ENCODE results near the gene HOXA6. TPM values are rescaled to one million over a fixed set of nuclear protein-coding genes. Genes with fewer than 3 reads are reported as not detected.

Gene HOXA6
- total RNA-seq, 1 donor from 2014 or later, result 3.1 TPM

DNA sequence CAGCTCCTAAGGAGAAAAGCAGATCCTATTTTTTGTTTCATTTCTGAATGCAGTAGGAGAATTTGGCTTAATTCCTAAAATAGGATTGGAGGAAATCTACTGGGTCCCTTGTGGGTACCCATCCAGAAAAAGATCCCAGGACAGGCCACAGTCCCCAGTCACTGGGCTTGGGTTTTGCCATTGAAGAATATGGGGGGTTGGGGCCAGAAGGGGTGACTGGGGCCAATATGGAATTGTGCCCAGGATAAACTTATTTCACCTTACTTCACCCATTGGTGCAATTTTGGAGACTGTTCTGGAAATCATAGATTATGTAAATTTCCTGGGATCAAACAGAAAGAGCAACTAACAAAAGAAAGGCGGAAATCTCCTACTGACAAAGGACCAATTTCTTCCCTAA lies 9.1 kb downstream of the HOXA6 start:
- H3K27ac ChIP-seq (ENCODE audit: low read depth, low read length), result no peak overlapping the region

DNA sequence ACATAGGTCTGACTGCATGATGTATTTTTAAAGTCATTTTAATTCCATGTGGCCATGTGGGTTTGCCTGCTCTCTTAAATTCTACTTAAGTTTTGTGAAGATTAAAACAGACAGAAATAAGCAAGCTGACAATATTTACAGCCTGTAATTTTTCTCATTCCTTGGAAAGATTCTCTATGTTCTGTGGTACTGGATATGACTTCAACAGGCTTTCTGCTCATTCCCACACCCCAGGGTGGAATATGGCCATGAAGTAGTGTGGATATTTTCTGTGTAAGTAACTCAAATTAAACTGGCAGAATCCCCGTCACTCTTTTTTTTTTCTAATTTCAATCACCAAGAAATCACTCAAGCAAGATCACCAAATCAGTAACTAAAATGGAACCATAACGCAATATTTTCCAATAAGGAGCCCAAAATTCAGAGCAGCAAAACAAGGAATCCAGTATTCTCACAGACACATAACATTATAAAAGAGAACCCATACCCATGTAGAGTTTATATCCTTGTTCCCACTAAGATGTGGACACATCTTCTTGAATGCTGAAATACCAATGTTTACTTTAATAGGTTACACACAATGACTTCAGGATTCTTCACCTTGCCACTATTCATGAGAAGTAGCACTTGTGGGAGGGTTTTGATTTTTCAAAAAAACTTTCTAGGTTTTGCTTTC lies 9.8 kb downstream of the HOXA6 start:
- H3K4me3 ChIP-seq (ENCODE audit: low read length in 3 of 3), result no peak overlapping the region
- no peaks in the 10 kb centered on the region for H3K9me3 ChIP-seq (ENCODE audit: control insufficient read depth in 3 of 3, low read length in 3 of 3)
- H3K36me3 ChIP-seq (ENCODE audit: control insufficient read depth in 3 of 3, insufficient read depth in 3 of 3, low read length in 3 of 3), result peaks cover 7 to 21% (median 8%) of the 10 kb centered on the region in 3 donors
- no peak overlapping the region for H3K27ac ChIP-seq (ENCODE audit: low read depth, low read length)
- H3K27me3 ChIP-seq (ENCODE audit: control insufficient read depth in 3 of 3, insufficient read depth in 3 of 3, low read length in 3 of 3), result no peaks in the 10 kb centered on the region
- H3K4me1 ChIP-seq (ENCODE audit: control insufficient read depth in 3 of 3, insufficient read depth in 3 of 3, low read length in 3 of 3), result peaks cover 19 to 44% (median 35%) of the 10 kb centered on the region in 3 donors
- H3K9ac ChIP-seq (ENCODE audit: low read depth in 1 of 3, low read length in 3 of 3), result no peak overlapping the region

More for the DNA sequence above, 9.1 kb downstream of the HOXA6 start:
- no peak overlapping the region for H3K4me3 ChIP-seq (ENCODE audit: low read length in 3 of 3)
- H3K36me3 ChIP-seq (ENCODE audit: control insufficient read depth in 3 of 3, insufficient read depth in 3 of 3, low read length in 3 of 3), result peaks cover 8 to 28% (median 11%) of the 10 kb centered on the region in 3 donors
- no peaks in the 10 kb centered on the region for H3K27me3 ChIP-seq (ENCODE audit: control insufficient read depth in 3 of 3, insufficient read depth in 3 of 3, low read length in 3 of 3)
- H3K9ac ChIP-seq (ENCODE audit: low read depth in 1 of 3, low read length in 3 of 3), result no peak overlapping the region
- H3K9me3 ChIP-seq (ENCODE audit: control insufficient read depth in 3 of 3, low read length in 3 of 3), result no peaks in the 10 kb centered on the region
- H3K4me1 ChIP-seq (ENCODE audit: control insufficient read depth in 3 of 3, insufficient read depth in 3 of 3, low read length in 3 of 3), result peaks cover 19 to 40% (median 30%) of the 10 kb centered on the region in 3 donors

DNA sequence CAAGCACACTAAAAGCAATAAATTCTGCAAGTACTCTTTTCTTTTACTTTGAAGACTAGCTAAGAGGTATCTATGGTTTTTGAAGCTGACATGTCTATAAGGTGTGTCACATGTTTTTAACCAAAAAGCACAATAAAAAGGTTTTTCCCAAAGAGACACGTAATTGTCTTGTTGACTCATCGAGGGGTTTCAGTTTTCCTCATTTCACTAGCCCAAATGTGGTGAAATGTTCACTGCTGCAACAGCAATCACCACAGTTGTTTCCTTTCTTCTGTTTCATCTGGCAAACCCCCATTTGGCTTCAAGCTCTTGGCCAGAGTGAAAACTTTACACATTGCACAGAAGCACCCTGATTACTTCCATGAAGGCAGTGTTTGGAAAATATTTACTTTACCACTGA lies 13.2 kb downstream of the HOXA6 start:
- Histone ChIP-seq H3K9me3 (ENCODE audit: control insufficient read depth in 3 of 3, low read length in 3 of 3) (no peaks in the 10 kb centered on the region), H3K27me3 (ENCODE audit: control insufficient read depth in 3 of 3, insufficient read depth in 3 of 3, low read length in 3 of 3) (no peaks in the 10 kb centered on the region), H3K4me3 (ENCODE audit: low read length in 3 of 3) (peak overlapping the region in 1 of 3 donors; percentile 27), H3K36me3 (ENCODE audit: control insufficient read depth in 3 of 3, insufficient read depth in 3 of 3, low read length in 3 of 3) (peaks cover 0 to 3% (median 0%) of the 10 kb centered on the region in 3 donors), H3K4me1 (ENCODE audit: control insufficient read depth in 3 of 3, insufficient read depth in 3 of 3, low read length in 3 of 3) (peaks cover 29 to 56% (median 52%) of the 10 kb centered on the region in 3 donors), H3K27ac (ENCODE audit: low read depth, low read length) (no peak overlapping the region), H3K9ac (ENCODE audit: low read depth in 1 of 3, low read length in 3 of 3) (peak overlapping the region in 1 of 3 donors; percentile 20)

DNA sequence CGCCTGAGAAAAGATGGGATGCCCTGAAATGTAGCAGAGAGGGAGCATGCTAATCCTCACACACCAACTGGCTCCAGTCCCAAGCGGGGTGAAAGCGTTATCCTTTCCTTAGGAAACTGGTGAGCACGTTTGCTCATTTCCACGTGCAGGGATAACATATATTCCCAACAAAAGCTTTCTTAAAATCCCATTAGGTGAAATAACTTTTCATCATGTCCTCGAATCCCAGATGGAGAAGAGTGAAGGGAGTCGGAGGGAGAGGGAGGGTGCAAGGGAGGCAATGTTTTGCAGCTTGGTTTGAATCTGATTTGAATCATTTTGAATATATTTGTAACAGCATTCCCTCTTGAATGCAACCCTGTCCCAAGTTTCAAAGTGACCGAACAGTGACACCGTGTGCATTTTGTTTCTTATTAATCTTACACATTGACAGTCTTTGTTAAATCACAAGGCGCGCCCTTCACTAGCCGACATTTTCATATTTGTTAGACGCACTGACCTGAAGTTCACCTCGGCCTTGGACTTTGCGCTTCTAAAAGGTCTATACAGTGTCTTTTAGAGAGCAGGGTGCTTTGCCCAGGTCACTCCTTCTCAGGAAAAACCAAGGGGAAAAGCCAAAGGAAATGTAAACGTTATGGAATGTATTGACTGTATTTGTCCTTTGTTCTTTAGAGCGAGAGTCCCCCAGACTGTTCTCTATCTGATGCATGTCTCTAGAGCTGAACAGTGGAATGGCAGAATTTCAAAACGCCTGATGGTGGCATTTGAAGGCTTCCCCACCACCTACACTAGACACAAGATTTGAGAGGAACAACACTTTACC lies 14.0 kb downstream of the HOXA6 start:
- peaks cover 36 to 61% (median 60%) of the 10 kb centered on the region in 3 donors for H3K4me1 ChIP-seq (ENCODE audit: control insufficient read depth in 3 of 3, insufficient read depth in 3 of 3, low read length in 3 of 3)
- no peak overlapping the region for H3K9ac ChIP-seq (ENCODE audit: low read depth in 1 of 3, low read length in 3 of 3)
- no peak overlapping the region for H3K27ac ChIP-seq (ENCODE audit: low read depth, low read length)
- peaks cover 0 to 5% (median 0%) of the 10 kb centered on the region in 3 donors for H3K36me3 ChIP-seq (ENCODE audit: control insufficient read depth in 3 of 3, insufficient read depth in 3 of 3, low read length in 3 of 3)
- no peaks in the 10 kb centered on the region for H3K9me3 ChIP-seq (ENCODE audit: control insufficient read depth in 3 of 3, low read length in 3 of 3)
- no peak overlapping the region for H3K4me3 ChIP-seq (ENCODE audit: low read length in 3 of 3)
- no peaks in the 10 kb centered on the region for H3K27me3 ChIP-seq (ENCODE audit: control insufficient read depth in 3 of 3, insufficient read depth in 3 of 3, low read length in 3 of 3)

DNA sequence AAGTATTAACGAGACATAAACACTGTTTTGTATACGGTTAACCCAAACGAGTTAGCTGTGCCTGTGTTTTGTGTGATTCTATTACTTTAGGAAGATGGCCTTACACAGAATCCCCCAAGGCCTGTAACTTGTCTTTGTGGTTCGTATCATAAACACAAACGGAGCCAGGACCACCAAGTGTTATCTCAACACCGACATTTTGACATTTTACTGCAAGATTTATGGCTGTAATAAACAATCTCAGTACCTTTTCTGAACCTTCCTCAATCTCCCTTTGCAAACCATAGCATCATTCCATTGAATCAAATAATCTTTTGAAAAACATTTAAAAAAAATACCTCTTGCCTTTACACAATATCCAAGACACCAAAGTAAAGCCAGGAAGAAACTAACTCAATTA lies 14.6 kb downstream of the HOXA6 start:
- Histone ChIP-seq H3K9me3 (ENCODE audit: control insufficient read depth in 3 of 3, low read length in 3 of 3) (no peaks in the 10 kb centered on the region), H3K4me1 (ENCODE audit: control insufficient read depth in 3 of 3, insufficient read depth in 3 of 3, low read length in 3 of 3) (peaks cover 39 to 64% (median 62%) of the 10 kb centered on the region in 3 donors), H3K9ac (ENCODE audit: low read depth in 1 of 3, low read length in 3 of 3) (no peak overlapping the region), H3K27me3 (ENCODE audit: control insufficient read depth in 3 of 3, insufficient read depth in 3 of 3, low read length in 3 of 3) (no peaks in the 10 kb centered on the region), H3K36me3 (ENCODE audit: control insufficient read depth in 3 of 3, insufficient read depth in 3 of 3, low read length in 3 of 3) (peaks cover 0 to 4% (median 0%) of the 10 kb centered on the region in 3 donors), H3K4me3 (ENCODE audit: low read length in 3 of 3) (no peak overlapping the region), H3K27ac (ENCODE audit: low read depth, low read length) (no peak overlapping the region)

DNA sequence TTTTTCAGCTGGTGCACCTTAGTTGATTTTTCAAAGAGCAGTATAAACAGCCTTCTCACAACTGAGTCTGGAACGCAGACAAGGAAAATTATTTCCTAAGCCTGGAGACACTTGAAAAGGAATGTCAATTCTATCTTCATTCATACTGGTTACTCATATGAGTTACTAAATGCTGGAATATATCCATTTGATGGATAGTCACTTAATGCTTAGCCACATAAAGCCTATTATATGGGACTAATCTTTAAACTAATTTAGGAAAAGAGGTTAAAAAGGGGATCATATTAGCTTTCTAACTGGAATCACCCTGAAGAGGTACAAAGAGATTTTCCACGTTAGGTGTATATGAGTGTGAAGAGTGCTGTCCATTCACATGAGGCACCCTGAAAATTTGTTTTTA lies 15.4 kb downstream of the HOXA6 start:
- H3K4me1 ChIP-seq (ENCODE audit: control insufficient read depth in 3 of 3, insufficient read depth in 3 of 3, low read length in 3 of 3), result peaks cover 45 to 70% (median 69%) of the 10 kb centered on the region in 3 donors
- peaks cover 0 to 4% (median 0%) of the 10 kb centered on the region in 3 donors for H3K36me3 ChIP-seq (ENCODE audit: control insufficient read depth in 3 of 3, insufficient read depth in 3 of 3, low read length in 3 of 3)
- no peak overlapping the region for H3K4me3 ChIP-seq (ENCODE audit: low read length in 3 of 3)
- no peak overlapping the region for H3K9ac ChIP-seq (ENCODE audit: low read depth in 1 of 3, low read length in 3 of 3)
- H3K27me3 ChIP-seq (ENCODE audit: control insufficient read depth in 3 of 3, insufficient read depth in 3 of 3, low read length in 3 of 3), result no peaks in the 10 kb centered on the region
- no peaks in the 10 kb centered on the region for H3K9me3 ChIP-seq (ENCODE audit: control insufficient read depth in 3 of 3, low read length in 3 of 3)
- H3K27ac ChIP-seq (ENCODE audit: low read depth, low read length), result no peak overlapping the region

DNA sequence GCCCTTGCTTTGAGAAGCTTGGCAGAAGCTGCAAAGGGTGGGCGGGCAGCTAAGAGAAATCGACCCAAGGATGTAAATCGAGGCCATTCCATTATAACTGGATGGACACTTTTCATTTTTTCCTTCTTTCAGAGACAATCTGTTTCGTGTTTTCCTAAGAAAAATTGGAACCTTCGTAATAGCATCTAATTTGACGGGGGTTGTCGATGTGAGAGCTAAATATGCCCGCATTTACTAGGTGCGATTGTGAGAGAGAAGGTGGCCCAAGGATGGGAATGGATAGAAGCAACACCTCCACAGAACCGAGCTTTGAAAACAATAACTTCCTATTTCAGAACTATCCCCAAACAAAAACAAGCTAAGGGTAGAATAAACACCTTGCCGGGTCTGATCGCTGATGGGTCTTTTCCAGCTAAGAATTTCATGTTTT lies 16.2 kb downstream of the HOXA6 start:
- no peaks in the 10 kb centered on the region for H3K27me3 ChIP-seq (ENCODE audit: control insufficient read depth in 3 of 3, insufficient read depth in 3 of 3, low read length in 3 of 3)
- peak overlapping the region; percentile 81 to 84 (median 82) for H3K9ac ChIP-seq (ENCODE audit: low read depth in 1 of 3, low read length in 3 of 3)
- H3K36me3 ChIP-seq (ENCODE audit: control insufficient read depth in 3 of 3, insufficient read depth in 3 of 3, low read length in 3 of 3), result peaks cover 0 to 4% (median 0%) of the 10 kb centered on the region in 3 donors
- peak overlapping the region; percentile 64 for H3K27ac ChIP-seq (ENCODE audit: low read depth, low read length)
- H3K9me3 ChIP-seq (ENCODE audit: control insufficient read depth in 3 of 3, low read length in 3 of 3), result no peaks in the 10 kb centered on the region
- H3K4me1 ChIP-seq (ENCODE audit: control insufficient read depth in 3 of 3, insufficient read depth in 3 of 3, low read length in 3 of 3), result peaks cover 43 to 69% (median 69%) of the 10 kb centered on the region in 3 donors
- peak overlapping the region; percentile 84 to 91 (median 87) for H3K4me3 ChIP-seq (ENCODE audit: low read length in 3 of 3)

DNA sequence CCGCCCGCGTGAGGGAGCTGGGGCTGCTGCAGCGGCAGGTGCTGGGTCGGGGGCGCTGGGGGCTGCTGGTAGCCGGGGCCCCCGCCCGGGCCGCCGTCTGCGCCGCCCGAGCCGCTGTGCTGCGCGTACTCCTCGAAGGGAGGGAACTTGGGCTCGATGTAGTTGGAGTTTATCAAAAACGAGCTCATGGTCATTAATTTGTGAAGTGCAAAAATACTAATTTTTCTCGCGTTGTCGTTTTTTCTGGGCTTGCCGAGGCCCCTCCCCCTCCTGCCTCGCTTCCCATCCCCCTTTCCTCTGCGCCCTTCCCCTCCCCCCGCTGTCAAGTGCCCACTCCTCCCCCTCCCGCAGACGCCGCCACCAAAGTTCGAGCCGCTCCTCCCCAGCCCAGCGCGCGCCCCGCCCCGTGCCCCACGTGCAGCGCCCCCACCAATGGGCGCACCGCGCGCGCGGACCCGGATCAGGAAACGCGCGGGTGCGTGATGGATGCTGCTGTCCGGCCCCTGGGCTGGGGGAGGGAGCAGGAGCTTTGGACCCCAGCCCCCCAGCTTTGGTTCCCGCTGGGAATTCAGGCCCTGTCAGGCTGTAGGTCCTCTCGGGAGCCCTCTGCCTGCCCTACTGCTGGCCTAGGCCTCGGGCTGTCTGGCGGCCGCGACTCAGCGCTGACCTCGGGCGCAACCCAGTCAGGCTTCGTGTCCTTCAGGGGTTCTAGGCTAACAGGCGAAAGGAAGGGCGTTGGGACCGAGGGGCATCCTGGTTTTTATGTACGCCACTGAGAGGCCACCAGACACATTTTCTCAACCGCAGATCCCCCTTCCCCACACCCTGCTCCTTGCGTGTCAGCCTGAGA lies 16.8 kb downstream of the HOXA6 start, which contains the start of gene HOXA4:
Gene HOXA4 (minus strand): TSS at position 218 of the 850 bp plus-strand sequence. CDS start 24 bp downstream, at position 194.
- Histone ChIP-seq H3K27ac (ENCODE audit: low read depth, low read length) (peak within 1 kb of the TSS; percentile 74), H3K4me3 (ENCODE audit: low read length in 3 of 3) (peak within 1 kb of the TSS; percentile 84 to 91 (median 87)), H3K9me3 (ENCODE audit: control insufficient read depth in 3 of 3, low read length in 3 of 3) (no peaks in the 10 kb centered on the region), H3K9ac (ENCODE audit: low read depth in 1 of 3, low read length in 3 of 3) (peak within 1 kb of the TSS; percentile 83 to 90 (median 84)), H3K4me1 (ENCODE audit: control insufficient read depth in 3 of 3, insufficient read depth in 3 of 3, low read length in 3 of 3) (peaks cover 45 to 69% (median 68%) of the 10 kb centered on the region in 3 donors), H3K36me3 (ENCODE audit: control insufficient read depth in 3 of 3, insufficient read depth in 3 of 3, low read length in 3 of 3) (peaks cover 0 to 4% (median 0%) of the 10 kb centered on the region in 3 donors), H3K27me3 (ENCODE audit: control insufficient read depth in 3 of 3, insufficient read depth in 3 of 3, low read length in 3 of 3) (no peaks in the 10 kb centered on the region)

DNA sequence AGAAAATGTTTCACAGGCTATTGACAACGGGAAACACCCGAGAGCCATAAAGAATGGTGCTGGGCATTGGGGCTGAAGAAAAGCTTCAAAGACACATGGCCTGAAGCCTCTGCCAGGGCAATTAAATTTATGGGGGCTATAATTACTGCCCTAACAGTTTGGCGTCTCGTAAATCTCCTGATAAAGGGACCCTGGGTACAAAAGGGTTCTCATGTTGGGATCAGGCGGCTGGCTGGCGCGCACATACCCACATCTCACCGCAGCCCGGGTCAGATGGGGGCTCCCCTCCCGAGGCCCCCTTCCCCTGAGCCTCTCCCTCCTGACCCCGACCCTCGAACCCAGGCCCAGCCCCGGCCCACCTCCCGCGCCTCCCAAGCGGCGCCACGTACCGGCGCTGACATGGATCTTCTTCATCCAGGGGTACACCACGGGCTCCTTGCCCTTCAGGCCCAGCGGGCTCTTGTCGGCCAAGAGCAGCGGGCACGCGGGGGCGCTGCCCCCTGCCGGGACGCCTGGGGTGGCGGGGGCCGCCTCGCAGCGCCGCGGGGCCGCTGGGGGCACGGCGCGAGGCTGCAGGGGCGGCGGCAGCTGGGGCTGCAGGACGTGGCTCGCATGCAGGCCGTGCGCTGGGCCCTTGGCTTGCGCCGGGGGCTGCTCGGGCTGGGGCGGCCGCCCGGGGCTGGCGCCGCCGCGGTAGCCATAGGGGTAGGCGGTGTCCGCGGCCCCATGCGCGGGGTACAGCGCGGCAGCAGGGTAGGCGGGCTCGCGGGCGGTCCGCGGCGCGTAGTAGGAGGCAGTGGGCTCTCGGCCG lies 17.6 kb downstream of the HOXA6 start:
- Histone ChIP-seq H3K9ac (ENCODE audit: low read depth in 1 of 3, low read length in 3 of 3) (peak overlapping the region; percentile 75 to 90 (median 83)), H3K27me3 (ENCODE audit: control insufficient read depth in 3 of 3, insufficient read depth in 3 of 3, low read length in 3 of 3) (no peaks in the 10 kb centered on the region), H3K4me3 (ENCODE audit: low read length in 3 of 3) (peak overlapping the region; percentile 76 to 91 (median 87)), H3K9me3 (ENCODE audit: control insufficient read depth in 3 of 3, low read length in 3 of 3) (no peaks in the 10 kb centered on the region), H3K4me1 (ENCODE audit: control insufficient read depth in 3 of 3, insufficient read depth in 3 of 3, low read length in 3 of 3) (peaks cover 51 to 69% (median 68%) of the 10 kb centered on the region in 3 donors), H3K36me3 (ENCODE audit: control insufficient read depth in 3 of 3, insufficient read depth in 3 of 3, low read length in 3 of 3) (peaks cover 0 to 4% (median 2%) of the 10 kb centered on the region in 3 donors), H3K27ac (ENCODE audit: low read depth, low read length) (peak overlapping the region; percentile 74)
